OCI-LY7 (cell line): ENCODE data around the gene SMC6.

ENCODE experiments used
- EZH2phosphoT487 ChIP-seq: fragments of 200-600 bp; sonication (generic); IDR thresholded peaks from 2 replicates; pipeline ENCODE4 v1.6.1; 2018; ENCODE audit warnings: low read depth, borderline replicate concordance, mild to moderate bottlenecking, mixed run types, antibody characterized with exemption, low read length, moderate library complexity, mixed read lengths
- TF ChIP-seq, protein P1 (sequence below): fragments of 200-600 bp; sonication (generic); conservative IDR thresholded peaks from 2 replicates; pipeline ENCODE4 v1.5.1; 2014; ENCODE audit warnings: mild to moderate bottlenecking, antibody characterized with exemption, low read length, moderate library complexity, mixed read lengths

DNA sequence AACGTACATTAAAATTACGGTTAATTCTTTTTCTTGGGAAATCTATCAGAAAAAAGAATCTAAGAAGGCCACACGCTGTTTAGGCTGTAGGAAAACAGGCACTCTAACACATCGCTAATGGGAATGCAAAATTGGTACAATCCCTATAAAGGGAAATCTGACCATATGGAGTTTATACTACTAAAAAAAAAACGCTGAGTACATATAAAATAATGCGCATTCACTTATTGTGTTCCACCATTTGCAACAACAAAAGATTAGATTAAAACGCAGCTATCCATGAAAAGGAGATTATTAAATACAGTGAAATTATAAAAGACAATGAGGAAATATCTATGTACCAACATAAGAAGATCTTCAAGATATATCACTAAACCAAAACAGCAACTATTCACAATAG, 62.8 kb downstream of the SMC6 start:
- TF ChIP-seq, protein P1, sequence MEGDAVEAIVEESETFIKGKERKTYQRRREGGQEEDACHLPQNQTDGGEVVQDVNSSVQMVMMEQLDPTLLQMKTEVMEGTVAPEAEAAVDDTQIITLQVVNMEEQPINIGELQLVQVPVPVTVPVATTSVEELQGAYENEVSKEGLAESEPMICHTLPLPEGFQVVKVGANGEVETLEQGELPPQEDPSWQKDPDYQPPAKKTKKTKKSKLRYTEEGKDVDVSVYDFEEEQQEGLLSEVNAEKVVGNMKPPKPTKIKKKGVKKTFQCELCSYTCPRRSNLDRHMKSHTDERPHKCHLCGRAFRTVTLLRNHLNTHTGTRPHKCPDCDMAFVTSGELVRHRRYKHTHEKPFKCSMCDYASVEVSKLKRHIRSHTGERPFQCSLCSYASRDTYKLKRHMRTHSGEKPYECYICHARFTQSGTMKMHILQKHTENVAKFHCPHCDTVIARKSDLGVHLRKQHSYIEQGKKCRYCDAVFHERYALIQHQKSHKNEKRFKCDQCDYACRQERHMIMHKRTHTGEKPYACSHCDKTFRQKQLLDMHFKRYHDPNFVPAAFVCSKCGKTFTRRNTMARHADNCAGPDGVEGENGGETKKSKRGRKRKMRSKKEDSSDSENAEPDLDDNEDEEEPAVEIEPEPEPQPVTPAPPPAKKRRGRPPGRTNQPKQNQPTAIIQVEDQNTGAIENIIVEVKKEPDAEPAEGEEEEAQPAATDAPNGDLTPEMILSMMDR, result no peak
- no peak for TF ChIP-seq EZH2phosphoT487
